NCI-H1436 treated with DMSO at 0.1 percent for 48 hours (cell line): Measurements from ENCODE around the gene VIPR2.
"Not testable (repeated sequence)": the region's sequence is repeated elsewhere in the genome, so short reads cannot be mapped to it uniquely, and the experiment has no call there.

ENCODE experiments used
- DNase-seq: peaks from one replicate; lab custom pipeline; 2025; lab: John Stamatoyannopoulos, UW

VIPR2 gene

GRCh38 chr7:159007996-159008389 is 136.7 kb downstream of the VIPR2 start:
- DNase-seq, result no peak

- no peak for DNase-seq
These were observed 137.2 kb downstream of the VIPR2 start for GRCh38 chr7:159007364-159007995.

- DNase-seq, result no peak
These were observed 138.0 kb downstream of the VIPR2 start for GRCh38 chr7:159006610-159007130.

DNA sequence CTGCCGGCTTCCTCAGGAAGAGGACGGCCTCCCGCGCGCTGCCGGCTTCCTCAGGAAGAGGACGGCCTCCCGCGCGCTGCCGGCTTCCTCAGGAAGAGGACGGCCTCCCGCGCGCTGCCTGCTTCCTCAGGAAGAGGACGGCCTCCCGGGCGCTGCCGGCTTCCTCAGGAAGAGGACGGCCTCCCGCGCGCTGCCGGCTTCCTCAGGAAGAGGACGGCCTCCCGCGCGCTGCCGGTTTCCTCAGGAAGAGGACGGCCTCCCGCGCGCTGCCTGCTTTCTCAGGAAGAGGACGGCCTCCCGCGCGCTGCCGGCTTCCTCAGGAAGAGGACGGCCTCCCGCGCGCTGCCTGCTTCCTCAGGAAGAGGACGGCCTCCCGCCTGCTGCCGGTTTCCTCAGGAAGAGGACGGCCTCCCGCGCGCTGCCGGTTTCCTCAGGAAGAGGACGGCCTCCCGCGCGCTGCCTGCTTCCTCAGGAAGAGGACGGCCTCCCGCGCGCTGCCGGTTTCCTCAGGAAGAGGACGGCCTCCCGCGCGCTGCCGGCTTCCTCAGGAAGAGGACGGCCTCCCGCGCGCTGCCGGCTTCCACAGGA is 138.6 kb downstream of the VIPR2 start:
- DNase-seq, result not testable (repeated sequence)

GRCh38 chr7:159005618-159006017 is 139.0 kb downstream of the VIPR2 start:
- no peak for DNase-seq

GRCh38 chr7:159004411-159004810 is 140.3 kb downstream of the VIPR2 start:
- no peak for DNase-seq

DNA sequence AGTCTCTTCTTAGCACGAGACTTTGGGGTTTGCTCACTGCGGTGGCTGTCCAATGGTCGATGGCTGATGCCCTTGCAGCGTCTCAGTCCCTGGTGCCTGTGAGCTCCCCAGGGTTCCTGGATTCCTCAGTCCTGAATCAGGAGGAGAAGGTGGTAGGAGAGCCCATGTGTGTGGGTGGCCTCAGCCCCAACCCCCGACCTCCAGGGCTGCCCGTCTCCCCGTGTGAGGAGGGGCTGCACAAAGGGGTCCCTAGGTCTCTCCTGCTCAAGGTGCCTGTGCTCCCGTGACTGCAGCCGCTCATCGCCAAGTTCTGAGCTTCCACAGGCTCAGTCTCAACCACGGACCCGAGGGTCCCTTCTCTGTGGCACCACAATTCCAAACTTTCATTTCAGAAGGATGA is 142.9 kb downstream of the VIPR2 start:
- no peak for DNase-seq

DNA sequence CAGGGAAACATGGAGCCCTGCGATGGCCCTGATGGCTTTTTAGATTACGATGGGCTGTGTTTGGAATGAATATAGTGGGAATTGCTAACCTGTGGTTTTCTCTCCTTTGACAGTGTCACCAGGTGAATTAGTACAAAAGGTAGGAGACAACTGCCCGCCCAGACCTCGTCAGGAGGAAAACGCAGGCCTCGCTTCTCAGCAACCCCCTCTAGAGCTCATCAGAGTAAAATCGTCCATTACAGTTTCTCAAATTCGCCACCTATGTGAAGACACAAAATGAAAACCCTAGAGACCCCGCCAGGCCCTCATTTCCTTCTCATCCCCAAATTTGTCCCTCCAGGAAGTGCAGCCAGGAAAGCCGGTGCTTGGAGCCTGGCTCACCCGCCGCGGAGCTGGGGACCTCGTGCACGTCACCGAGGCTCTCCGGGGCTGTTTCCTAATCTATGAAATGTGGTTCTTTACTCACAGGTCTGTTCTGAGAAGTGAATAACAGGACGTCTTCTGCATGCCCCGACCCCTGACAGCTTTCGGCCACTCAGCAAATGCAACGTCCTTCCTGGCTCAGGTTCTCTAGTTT is 143.7 kb downstream of the VIPR2 start:
- DNase-seq, result no peak

GRCh38 chr7:159000070-159000469 is 144.6 kb downstream of the VIPR2 start:
- DNase-seq, result no peak

- DNase-seq, result no peak
These were observed 145.2 kb downstream of the VIPR2 start for GRCh38 chr7:158999496-158999895.

DNA sequence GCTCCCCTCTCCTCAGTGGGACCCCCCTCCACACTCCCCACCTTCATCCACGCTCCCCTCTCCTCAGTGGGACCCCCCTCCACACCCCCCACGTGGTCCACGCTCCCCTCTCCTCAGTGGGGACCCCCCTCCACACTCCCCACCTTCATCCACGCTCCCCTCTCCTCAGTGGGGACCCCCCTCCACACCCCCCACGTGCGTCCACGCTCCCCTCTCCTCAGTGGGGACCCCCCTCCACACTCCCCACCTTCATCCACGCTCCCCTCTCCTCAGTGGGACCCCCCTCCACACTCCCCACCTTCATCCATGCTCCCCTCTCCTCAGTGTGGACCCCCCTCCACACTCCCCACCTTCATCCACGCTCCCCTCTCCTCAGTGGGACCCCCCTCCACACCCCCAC is 146.4 kb downstream of the VIPR2 start:
- DNase-seq, result not testable (repeated sequence)

- no peak for DNase-seq
These were observed 147.2 kb downstream of the VIPR2 start for GRCh38 chr7:158997471-158997870.

- DNase-seq, result no peak
These were observed 147.6 kb downstream of the VIPR2 start for GRCh38 chr7:158997110-158997453.

DNA sequence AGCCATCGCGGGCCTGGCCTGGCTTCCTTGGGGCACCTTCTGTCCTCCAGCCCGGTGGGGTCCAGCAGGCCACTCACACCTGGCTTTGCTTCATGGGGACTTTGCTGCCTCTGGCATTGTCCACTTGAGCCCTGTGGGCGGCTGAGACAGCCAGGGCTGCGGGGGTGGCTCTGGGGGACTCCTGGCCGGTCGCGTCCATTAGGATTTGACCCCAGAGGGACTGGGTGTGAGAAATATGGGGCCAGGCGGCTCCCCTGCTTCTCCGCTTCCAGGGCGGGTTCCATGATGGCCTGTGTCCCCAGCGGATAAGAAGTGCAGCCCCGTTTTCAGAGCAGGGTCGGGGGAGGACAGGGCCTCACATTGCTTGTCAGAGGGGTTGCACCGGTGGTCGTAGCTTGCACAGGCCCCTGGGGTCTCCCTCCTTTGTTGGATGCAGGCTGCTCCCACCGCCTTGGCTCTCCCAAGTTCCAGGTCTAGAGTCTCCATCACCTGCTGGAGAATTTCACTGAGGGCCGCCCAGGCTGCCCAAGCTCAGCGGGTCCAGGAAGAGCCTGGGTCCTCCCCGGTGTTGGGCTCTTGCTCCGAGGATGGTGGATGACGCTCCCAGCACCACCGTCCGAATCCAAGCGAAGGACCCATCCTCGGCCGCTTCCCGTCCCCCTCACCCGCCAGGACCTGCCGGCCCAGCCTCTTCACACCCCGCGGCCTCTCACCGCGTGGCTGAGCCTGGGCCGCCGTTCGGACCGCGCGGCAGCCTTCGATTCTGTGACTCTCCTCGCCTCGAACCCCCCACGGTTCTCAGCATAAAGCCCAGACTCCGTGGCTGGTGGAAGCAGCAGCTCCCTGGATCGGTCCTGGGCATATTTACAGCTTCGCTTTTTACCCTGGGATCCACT is 148.2 kb downstream of the VIPR2 start:
- DNase-seq, result no peak

- DNase-seq, result no peak
These were observed 149.2 kb downstream of the VIPR2 start for GRCh38 chr7:158995514-158995913.

GRCh38 chr7:158994687-158995086 is 150.0 kb downstream of the VIPR2 start:
- DNase-seq, result no peak

DNA sequence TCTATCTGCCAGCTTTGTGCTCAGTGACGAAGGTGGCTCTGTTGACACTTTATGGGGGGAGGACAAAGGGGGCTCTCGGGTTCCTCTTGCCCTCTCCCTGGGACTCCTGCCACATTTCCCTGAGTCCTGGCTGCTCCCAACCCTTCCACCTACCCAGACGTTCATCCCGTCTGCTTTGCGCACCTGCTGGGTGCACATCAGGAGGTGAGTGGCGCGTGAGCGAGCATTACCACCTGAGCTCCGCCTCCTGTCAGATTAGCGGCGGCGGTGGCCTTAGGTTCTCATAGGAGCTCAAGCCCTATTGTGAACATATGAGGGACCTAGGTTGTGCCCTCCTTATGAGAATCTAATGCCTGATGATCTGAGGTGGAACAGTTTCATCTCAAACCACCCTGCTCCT is 151.1 kb downstream of the VIPR2 start:
- DNase-seq, result no peak

GRCh38 chr7:158992759-158993158 is 151.9 kb downstream of the VIPR2 start:
- DNase-seq, result no peak

- DNase-seq, result no peak
These were observed 152.6 kb downstream of the VIPR2 start for GRCh38 chr7:158991824-158992621.

DNA sequence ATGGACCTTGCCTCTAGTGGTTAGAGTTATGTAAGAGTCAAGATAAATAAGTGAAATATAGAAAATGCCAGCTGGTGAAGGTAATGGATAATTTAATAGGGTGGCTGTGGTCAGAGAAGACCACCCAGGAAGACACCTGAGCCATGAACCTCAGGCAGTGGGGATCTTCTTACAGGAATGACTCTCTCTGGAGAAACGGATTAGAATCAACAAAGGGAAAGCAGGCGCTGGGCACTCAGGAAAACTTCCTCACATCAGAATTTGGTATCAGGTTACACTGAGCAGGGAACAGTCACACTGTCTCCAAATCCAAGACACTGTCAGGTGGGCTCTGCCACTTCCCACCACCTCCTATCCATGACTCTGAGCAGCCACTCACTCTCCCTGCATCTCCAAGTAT is 155.7 kb downstream of the VIPR2 start:
- DNase-seq, result no peak

DNA sequence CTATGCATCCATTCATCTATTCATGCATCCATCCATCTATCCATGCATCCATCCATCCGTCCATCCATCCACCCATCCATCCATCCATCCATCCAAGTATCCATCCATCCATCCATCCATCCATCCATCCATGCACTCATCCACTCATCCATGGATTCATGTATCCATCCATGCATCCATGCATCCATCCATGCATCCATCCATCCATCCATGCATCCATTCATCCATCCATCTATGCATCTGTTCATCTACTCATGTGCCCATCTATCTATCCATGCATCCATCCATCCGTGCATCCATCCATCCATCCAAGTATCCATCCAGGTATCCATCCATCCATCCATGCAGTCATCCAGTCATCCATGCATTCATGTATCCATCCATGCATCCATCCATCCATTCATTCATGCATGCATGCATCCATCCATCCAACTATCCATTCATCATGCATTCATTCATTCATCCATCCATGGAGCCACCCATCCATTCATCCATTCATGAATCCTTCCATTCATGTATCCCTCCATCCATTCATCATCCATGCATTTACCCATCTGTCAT is 156.3 kb downstream of the VIPR2 start:
- no peak for DNase-seq
